Stimulated activated CD4-positive, alpha-beta T cell treated with anti-CD3 and anti-CD28 coated beads, TNF-alpha, amount 100 ng/mL, for 1 hour (primary cell): ENCODE measurements around the gene CETN2.
"Not testable (repeated sequence)": the region's sequence is repeated elsewhere in the genome, so short reads cannot be mapped to it uniquely, and the experiment has no call there.

Source experiments
- DNase-seq, 3 donors: peaks; one replicate each; pipeline ENCODE4 v3.0.0-alpha.2; 2020; ENCODE audit warnings: low read depth in 3 of 3, low spot score in 1 of 3

CETN2 gene

DNA sequence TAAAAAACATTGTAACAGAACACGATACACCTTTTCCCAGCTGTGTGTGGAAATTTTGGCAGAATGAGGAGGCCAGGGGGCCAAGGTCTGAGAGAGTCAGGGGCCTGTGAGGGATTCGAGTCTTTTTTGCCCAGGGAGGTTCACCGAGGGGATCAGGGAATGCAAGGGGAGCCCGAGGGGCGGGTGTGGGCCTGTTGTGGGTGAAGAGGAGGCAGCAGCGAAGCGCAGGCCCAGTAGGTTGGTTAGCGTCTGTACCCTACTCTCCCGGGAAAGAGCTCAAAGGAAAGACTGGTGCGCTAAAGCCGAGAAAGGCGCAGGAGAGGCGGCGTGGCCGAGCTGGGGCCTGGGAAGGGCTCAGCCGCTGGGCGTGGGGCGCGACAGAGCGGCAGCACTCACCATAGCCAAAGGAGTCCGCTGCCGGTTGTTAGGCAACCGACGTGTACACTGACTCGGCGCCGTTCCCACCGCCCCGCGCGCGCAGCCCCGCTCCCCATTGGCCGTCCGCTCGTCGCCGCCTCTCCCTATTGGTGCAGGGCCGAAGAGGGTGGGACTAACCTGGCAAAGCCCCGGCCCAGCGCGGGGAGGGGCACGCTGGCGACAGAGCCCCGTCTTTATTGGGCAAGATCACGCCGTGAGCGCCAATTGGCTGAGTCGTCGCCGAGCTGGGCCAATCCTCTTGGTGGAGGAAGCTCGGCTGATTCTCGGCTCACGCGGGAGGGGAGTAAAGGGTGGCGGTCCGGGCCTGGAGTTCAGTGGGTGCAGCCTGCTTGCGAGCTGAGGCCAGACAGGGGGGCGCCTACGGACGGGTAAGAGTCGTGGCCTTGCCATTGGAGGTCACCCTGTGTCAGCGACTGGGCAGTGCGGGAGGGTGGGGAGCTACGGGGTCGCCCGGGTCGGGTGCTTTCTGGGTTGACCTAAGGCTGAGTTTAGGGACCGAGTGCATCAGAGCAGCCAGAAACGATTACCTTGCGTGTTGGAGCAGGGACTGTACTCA, at the start of gene CETN2, which contains the start of gene NSDHL:
TSS of gene CETN2 (minus strand) at position 446 of the 994 bp plus-strand sequence. CDS start at position 399, 47 bp downstream.
TSS of gene NSDHL (plus strand) at position 752 of the 994 bp plus-strand sequence. CDS start 15,262 bp downstream, outside the sequence.
- DNase-seq: peak; percentile 82 to 86 (median 84)

GRCh38 chrX:152878976-152879755, 48.6 kb upstream of the CETN2 start:
- DNase-seq: no peak

- DNase-seq: no peak
These were observed 46.6 kb upstream of the CETN2 start for GRCh38 chrX:152876931-152877840.

- no peak for DNase-seq
These were observed 42.8 kb upstream of the CETN2 start for GRCh38 chrX:152873361-152873760.

DNA sequence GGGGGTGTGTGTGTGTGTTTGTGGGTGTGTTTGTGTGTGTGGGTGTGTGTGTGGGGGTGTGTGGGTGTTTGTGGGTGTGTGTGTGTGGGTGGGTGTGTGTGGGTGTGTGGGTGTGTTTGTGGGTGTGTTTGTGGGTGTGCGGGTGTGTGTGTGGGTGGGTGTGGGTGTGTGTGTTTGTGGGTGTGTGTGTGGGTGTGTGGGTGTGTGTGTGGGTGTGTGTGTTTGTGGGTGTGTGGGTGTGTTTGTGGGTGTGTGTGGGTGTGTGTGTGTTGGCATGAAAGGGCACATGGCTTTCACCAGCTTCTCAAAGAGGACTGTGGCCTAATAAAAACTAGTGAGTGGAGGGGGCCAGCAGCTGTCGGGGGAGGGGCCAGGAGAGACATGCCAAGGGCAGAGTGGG, 42.0 kb upstream of the CETN2 start:
- no peak for DNase-seq

GRCh38 chrX:152871260-152871659, 40.7 kb upstream of the CETN2 start:
- DNase-seq: no peak

GRCh38 chrX:152869972-152870371, 39.4 kb upstream of the CETN2 start:
- no peak for DNase-seq

DNA sequence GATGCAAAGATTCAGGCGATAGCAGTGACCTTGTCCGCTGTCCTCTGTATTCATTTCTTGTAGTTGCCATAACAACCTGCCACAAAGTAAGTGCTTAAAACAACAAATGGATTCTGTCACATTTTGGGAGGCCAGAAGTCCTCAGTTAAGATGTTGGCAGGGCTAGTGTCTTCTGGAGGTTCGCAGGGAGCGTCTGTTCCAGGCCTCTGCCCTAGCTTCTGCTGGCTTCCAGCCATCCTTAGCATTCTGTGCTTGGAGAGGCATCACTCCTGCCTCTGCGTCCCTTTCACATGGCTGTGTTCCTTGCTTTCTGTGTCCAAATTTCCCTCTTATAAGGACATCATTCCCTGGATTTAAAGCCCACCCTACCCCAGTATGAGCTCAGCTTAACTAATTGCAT, 35.8 kb upstream of the CETN2 start:
- DNase-seq: no peak

- DNase-seq: no peak
These were observed 34.8 kb upstream of the CETN2 start for GRCh38 chrX:152865232-152865920.

DNA sequence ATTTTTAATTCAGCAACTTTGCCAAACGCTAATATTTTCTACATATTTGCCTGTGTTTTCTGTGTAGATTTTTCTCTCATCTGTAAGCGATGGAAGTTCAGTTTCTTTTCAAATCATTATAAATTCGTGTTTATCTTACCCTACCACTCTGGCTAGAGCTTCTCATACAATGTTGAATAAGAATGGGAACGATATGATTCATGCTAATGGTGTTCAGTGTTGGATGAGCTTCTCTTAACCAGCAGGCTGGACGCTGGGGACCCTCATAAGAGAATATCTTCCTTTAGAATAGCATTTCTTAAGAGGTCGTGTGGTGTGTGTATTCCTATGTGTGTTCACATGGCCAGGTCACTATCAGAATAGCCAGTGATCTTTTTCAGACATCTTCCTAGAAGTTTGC, 31.3 kb upstream of the CETN2 start:
- DNase-seq: no peak

- DNase-seq: no peak
These were observed 30.6 kb upstream of the CETN2 start for GRCh38 chrX:152861116-152861515.

DNA sequence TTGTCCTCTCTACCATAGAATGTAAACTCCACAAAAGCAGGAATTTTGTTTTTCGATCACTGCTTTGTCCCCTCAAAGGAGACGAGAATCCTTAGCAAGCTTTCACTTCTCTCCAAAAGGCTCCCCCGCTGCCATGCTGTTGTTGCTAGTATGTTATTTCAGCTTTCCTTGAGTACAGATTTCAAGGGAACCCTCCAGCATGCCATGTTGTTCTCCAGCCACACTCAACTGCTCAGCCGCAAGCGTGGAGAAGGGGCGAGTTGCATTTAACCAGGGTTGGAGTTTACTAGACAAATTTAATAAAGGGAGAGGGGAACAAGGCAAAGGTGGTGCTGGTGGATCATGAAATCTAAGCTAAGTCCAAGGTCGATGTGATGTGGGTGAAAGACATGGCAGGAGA, 23.4 kb upstream of the CETN2 start:
- no peak for DNase-seq

- DNase-seq: no peak
These were observed 19.9 kb upstream of the CETN2 start for GRCh38 chrX:152850465-152850864.

DNA sequence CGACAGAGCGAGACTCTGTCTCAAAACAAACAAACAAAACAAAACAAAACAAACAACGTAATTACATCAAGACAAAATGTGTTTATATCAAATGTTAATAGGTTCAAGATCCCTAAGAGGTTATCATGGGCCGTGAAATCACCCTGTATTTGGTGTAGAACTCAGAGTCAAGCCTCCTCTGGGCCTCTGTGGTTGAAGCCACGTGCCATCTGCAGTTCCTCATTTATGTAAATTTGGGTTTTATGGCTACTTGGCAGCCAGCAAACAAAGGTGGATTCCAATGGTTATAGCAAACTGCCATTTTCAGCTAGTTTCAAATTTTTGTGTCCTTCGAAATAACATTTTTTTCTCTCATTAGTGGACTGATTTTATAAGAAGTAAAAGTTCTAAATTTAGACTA, 16.7 kb upstream of the CETN2 start:
- no peak for DNase-seq

DNA sequence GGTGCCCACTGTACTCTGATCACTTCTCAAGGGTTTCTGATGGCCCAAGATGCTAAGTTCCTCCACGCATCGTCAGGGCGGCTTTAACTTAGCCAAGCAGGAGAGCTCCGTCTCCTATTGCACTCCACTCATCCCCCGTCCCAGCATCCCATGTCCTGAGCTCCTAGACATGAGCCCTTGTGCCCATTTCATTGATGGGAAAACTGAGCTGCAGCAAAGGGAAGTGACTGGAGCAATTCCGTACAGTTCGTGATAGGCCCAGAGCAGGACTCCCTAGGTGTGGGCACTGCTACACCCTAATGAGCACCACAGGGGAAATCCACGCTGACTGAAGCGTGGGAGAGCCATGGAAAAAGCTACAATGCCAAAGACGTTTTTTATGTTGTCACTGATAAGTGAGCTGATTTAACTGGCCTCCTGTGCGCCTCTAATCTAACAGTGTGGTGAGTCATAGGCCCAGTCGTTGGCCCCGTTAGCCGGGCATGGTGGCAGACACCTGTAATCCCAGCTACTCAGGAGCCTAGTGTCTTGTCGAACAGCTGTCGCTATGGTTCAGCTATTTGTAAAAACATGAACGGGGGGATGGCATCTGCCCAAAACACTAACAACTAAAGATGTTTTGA, 15.2 kb upstream of the CETN2 start:
- no peak for DNase-seq

- no peak for DNase-seq
These were observed 13.7 kb upstream of the CETN2 start for GRCh38 chrX:152844256-152844655.

GRCh38 chrX:152843852-152844251, 13.3 kb upstream of the CETN2 start:
- DNase-seq: no peak

- DNase-seq: no peak
These were observed 12.3 kb upstream of the CETN2 start for GRCh38 chrX:152842772-152843338.

GRCh38 chrX:152835470-152835869, 4.9 kb upstream of the CETN2 start:
- not testable (repeated sequence) for DNase-seq
